HL-60 (cell line): ENCODE measurements around the gene SUGT1.

Experiments
- CTCF ChIP-seq: IDR thresholded peaks from one replicate; pipeline ENCODE4 v1.5.1; 2011; ENCODE audit warnings: low read length, control low read depth, inconsistent platforms; ENCODE audit not compliant: insufficient read depth
- GABPA ChIP-seq: IDR thresholded peaks from 2 replicates; pipeline ENCODE4 v1.6.1; 2012; ENCODE audit warnings: low read depth
- POLR2AphosphoS5 ChIP-seq: IDR thresholded peaks from 2 replicates; pipeline ENCODE4 v1.6.1; 2012; ENCODE audit warnings: low read depth
- REST ChIP-seq: IDR thresholded peaks from 2 replicates; pipeline ENCODE4 v1.6.1; 2012; ENCODE audit warnings: low read depth; ENCODE audit not compliant: insufficient replicate concordance
- SPI1 ChIP-seq: IDR thresholded peaks from 2 replicates; pipeline ENCODE4 v1.6.1; 2012; ENCODE audit warnings: low read depth, mild to moderate bottlenecking, borderline replicate concordance

GRCh38 chr13:52737965-52738364, 85.3 kb downstream of the SUGT1 start:
- no peak for TF ChIP-seq CTCF
- no peak for TF ChIP-seq REST
- no peak for TF ChIP-seq POLR2AphosphoS5
- TF ChIP-seq GABPA = no peak
- TF ChIP-seq SPI1 = no peak
